Measurements from ENCODE around the gene KLHL3. TPM values are rescaled to one million over a fixed set of nuclear protein-coding genes. Genes with fewer than 3 reads are reported as not detected.

Gene KLHL3
- total RNA-seq, 2 experiments from 2014 or later = 3.0 to 3.4 TPM

GRCh38 chr5:137728048-137728447, 7.8 kb downstream of the KLHL3 start:
- no peaks in the 10 kb centered on the region for H3K27me3 Mint-ChIP-seq

GRCh38 chr5:137727623-137728022, 8.3 kb downstream of the KLHL3 start:
- no peak for DNase-seq
- Mint-ChIP-seq H3K9me3 (no peaks in the 10 kb centered on the region), H3K27ac (no peak overlapping the region), H3K4me3 (no peak overlapping the region), H3K27me3 (no peaks in the 10 kb centered on the region), H3K36me3 (no peaks in the 10 kb centered on the region), H3K4me1 (ENCODE audit: low read depth) (peaks cover 24% of the 10 kb centered on the region)
- CTCF ChIA-PET = interaction anchor here (1.4 to 2.1 kb wide), 2 partner anchors 15 to 67 kb away, joined by 9 read pairs; no protein-coding TSS in a partner anchor
- POLR2A ChIA-PET = no interaction called here
- intact Hi-C loops (cut with micrococcal nuclease) = no loop called here

More at GRCh38 chr5:137728048-137728447, 7.8 kb downstream of the KLHL3 start:
- Mint-ChIP-seq H3K27ac (no peak overlapping the region), H3K4me1 (ENCODE audit: low read depth) (peaks cover 28% of the 10 kb centered on the region), H3K4me3 (no peak overlapping the region), H3K9me3 (no peaks in the 10 kb centered on the region), H3K36me3 (no peaks in the 10 kb centered on the region)
- ChIA-PET CTCF (interaction anchor here (1.4 to 2.1 kb wide), 2 partner anchors 14 to 67 kb away, joined by 9 read pairs; no protein-coding TSS in a partner anchor), POLR2A (no interaction called here)
- intact Hi-C loops (cut with micrococcal nuclease) = no loop called here
- no peak for DNase-seq

- intact Hi-C loops (cut with micrococcal nuclease) = no loop called here
- CTCF ChIA-PET = interaction anchor here (0.6 kb wide), 1 partner anchor 64 kb away, joined by 3 read pairs; no protein-coding TSS in a partner anchor
- no peak overlapping the region for H3K4me3 Mint-ChIP-seq
Observed at GRCh38 chr5:137724251-137724650, 11.6 kb downstream of the KLHL3 start.

GRCh38 chr5:137718611-137719010, 17.3 kb downstream of the KLHL3 start:
- no peak for DNase-seq
- no peaks in the 10 kb centered on the region for H3K27me3 Mint-ChIP-seq
- H3K9me3 Mint-ChIP-seq = peaks cover 7% of the 10 kb centered on the region
- peaks cover 4% of the 10 kb centered on the region for H3K36me3 Mint-ChIP-seq
- CTCF ChIA-PET = interaction anchor here (1.3 to 2.4 kb wide), 3 partner anchors 24 to 60 kb away, joined by 3 to 8 read pairs (median 6); no protein-coding TSS in a partner anchor
- intact Hi-C loops (cut with micrococcal nuclease) = no loop called here
- no peak overlapping the region for H3K27ac Mint-ChIP-seq
- H3K4me3 Mint-ChIP-seq = no peak overlapping the region
- H3K4me1 Mint-ChIP-seq (ENCODE audit: low read depth) = peaks cover 3% of the 10 kb centered on the region
- POLR2A ChIA-PET = no interaction called here

More at GRCh38 chr5:137724251-137724650, 11.6 kb downstream of the KLHL3 start:
- Mint-ChIP-seq H3K27me3 (no peaks in the 10 kb centered on the region), H3K36me3 (no peaks in the 10 kb centered on the region), H3K9me3 (no peaks in the 10 kb centered on the region), H3K4me1 (ENCODE audit: low read depth) (peaks cover 3% of the 10 kb centered on the region), H3K27ac (no peak overlapping the region)
- POLR2A ChIA-PET = no interaction called here
- DNase-seq = no peak

- no peak for DNase-seq
- Mint-ChIP-seq H3K27ac (no peak overlapping the region), H3K27me3 (no peaks in the 10 kb centered on the region), H3K4me3 (no peak overlapping the region), H3K4me1 (ENCODE audit: low read depth) (peaks cover 3% of the 10 kb centered on the region), H3K9me3 (peaks cover 13% of the 10 kb centered on the region), H3K36me3 (peaks cover 13% of the 10 kb centered on the region)
- ChIA-PET CTCF (interaction anchor here (1.7 to 2.4 kb wide), 2 partner anchors 56 to 87 kb away, joined by 3 to 8 read pairs; no protein-coding TSS in a partner anchor), POLR2A (no interaction called here)
- intact Hi-C loops (cut with micrococcal nuclease) = no loop called here
Observed at GRCh38 chr5:137716337-137716736, 19.6 kb downstream of the KLHL3 start.

- Mint-ChIP-seq H3K27me3 (no peaks in the 10 kb centered on the region), H3K27ac (no peak overlapping the region), H3K9me3 (peaks cover 13% of the 10 kb centered on the region), H3K4me3 (no peak overlapping the region), H3K4me1 (ENCODE audit: low read depth) (no peaks in the 10 kb centered on the region), H3K36me3 (peaks cover 15% of the 10 kb centered on the region)
- no peak for DNase-seq
- CTCF ChIA-PET = interaction anchor here (0.6 to 1.0 kb wide), 2 partner anchors 21 to 418 kb away, joined by 3 read pairs; partner anchors contain the start of gene KLHL3
- intact Hi-C loops (cut with micrococcal nuclease) = no loop called here
- POLR2A ChIA-PET = no interaction called here
Observed at GRCh38 chr5:137715456-137715855, 20.4 kb downstream of the KLHL3 start.

GRCh38 chr5:137714946-137715345, 20.9 kb downstream of the KLHL3 start:
- H3K4me1 Mint-ChIP-seq (ENCODE audit: low read depth) = no peaks in the 10 kb centered on the region
- no peaks in the 10 kb centered on the region for H3K27me3 Mint-ChIP-seq
- ChIA-PET CTCF (interaction anchor here (0.6 to 1.0 kb wide), 2 partner anchors 21 to 418 kb away, joined by 3 read pairs; partner anchors contain the start of gene KLHL3), POLR2A (no interaction called here)
- peaks cover 15% of the 10 kb centered on the region for H3K36me3 Mint-ChIP-seq
- no peak overlapping the region for H3K4me3 Mint-ChIP-seq
- DNase-seq = no peak
- no peak overlapping the region for H3K27ac Mint-ChIP-seq
- peaks cover 13% of the 10 kb centered on the region for H3K9me3 Mint-ChIP-seq
- intact Hi-C loops (cut with micrococcal nuclease) = no loop called here

GRCh38 chr5:137714494-137714893, 21.4 kb downstream of the KLHL3 start:
- peaks cover 13% of the 10 kb centered on the region for H3K9me3 Mint-ChIP-seq
- no peaks in the 10 kb centered on the region for H3K4me1 Mint-ChIP-seq (ENCODE audit: low read depth)
- H3K36me3 Mint-ChIP-seq = peaks cover 15% of the 10 kb centered on the region
- no peak overlapping the region for H3K4me3 Mint-ChIP-seq
- ChIA-PET CTCF (interaction anchor here (1.3 kb wide), 1 partner anchor 54 kb away, joined by 3 read pairs; no protein-coding TSS in a partner anchor), POLR2A (no interaction called here)
- no peaks in the 10 kb centered on the region for H3K27me3 Mint-ChIP-seq
- DNase-seq = no peak
- H3K27ac Mint-ChIP-seq = no peak overlapping the region
- intact Hi-C loops (cut with micrococcal nuclease) = no loop called here

GRCh38 chr5:137712139-137712667, 23.7 kb downstream of the KLHL3 start:
- no peaks in the 10 kb centered on the region for H3K27me3 Mint-ChIP-seq
- peaks cover 18% of the 10 kb centered on the region for H3K36me3 Mint-ChIP-seq
- no peaks in the 10 kb centered on the region for H3K4me1 Mint-ChIP-seq (ENCODE audit: low read depth)
- CTCF ChIA-PET = interaction anchor here (1.3 to 1.6 kb wide), 2 partner anchors 19 to 51 kb away, joined by 5 to 10 read pairs; no protein-coding TSS in a partner anchor
- H3K4me3 Mint-ChIP-seq = no peak overlapping the region
- no peak overlapping the region for H3K27ac Mint-ChIP-seq
- POLR2A ChIA-PET = no interaction called here
- intact Hi-C loops (cut with micrococcal nuclease) = no loop called here
- H3K9me3 Mint-ChIP-seq = peaks cover 13% of the 10 kb centered on the region
- DNase-seq = no peak

GRCh38 chr5:137710086-137710485, 25.8 kb downstream of the KLHL3 start:
- ChIA-PET POLR2A (no interaction called here), CTCF (no interaction called here)
- Mint-ChIP-seq H3K27ac (no peak overlapping the region), H3K9me3 (peaks cover 13% of the 10 kb centered on the region), H3K36me3 (peaks cover 21% of the 10 kb centered on the region), H3K27me3 (no peaks in the 10 kb centered on the region), H3K4me1 (ENCODE audit: low read depth) (no peaks in the 10 kb centered on the region), H3K4me3 (no peak overlapping the region)
- DNase-seq = no peak
- intact Hi-C loops (cut with micrococcal nuclease) = no loop called here

GRCh38 chr5:137708796-137709559, 26.9 kb downstream of the KLHL3 start:
- Mint-ChIP-seq H3K4me3 (no peak overlapping the region), H3K4me1 (ENCODE audit: low read depth) (no peaks in the 10 kb centered on the region), H3K27me3 (no peaks in the 10 kb centered on the region), H3K27ac (no peak overlapping the region), H3K9me3 (peaks cover 7% of the 10 kb centered on the region), H3K36me3 (peaks cover 18% of the 10 kb centered on the region)
- intact Hi-C loops (cut with micrococcal nuclease) = no loop called here
- POLR2A ChIA-PET = no interaction called here
- CTCF ChIA-PET = no interaction called here
- DNase-seq = no peak

- ChIA-PET CTCF (no interaction called here), POLR2A (no interaction called here)
- H3K4me3 Mint-ChIP-seq = no peak overlapping the region
- H3K27ac Mint-ChIP-seq = no peak overlapping the region
- peaks cover 3% of the 10 kb centered on the region for H3K9me3 Mint-ChIP-seq
- intact Hi-C loops (cut with micrococcal nuclease) = no loop called here
- peaks cover 14% of the 10 kb centered on the region for H3K36me3 Mint-ChIP-seq
- no peak for DNase-seq
- H3K4me1 Mint-ChIP-seq (ENCODE audit: low read depth) = no peaks in the 10 kb centered on the region
- no peaks in the 10 kb centered on the region for H3K27me3 Mint-ChIP-seq
Observed at GRCh38 chr5:137708062-137708461, 27.8 kb downstream of the KLHL3 start.
